HG02759 (cell line): ENCODE data around the gene CLRN1.

Experiments used
- ATAC-seq: cut with Tn5 transposase; IDR thresholded peaks from one replicate; pipeline ENCODE4 v1.9.1; 2021; ENCODE audit warnings: mild to moderate bottlenecking, moderate library complexity; ENCODE audit not compliant: unreplicated experiment

Gene CLRN1

DNA sequence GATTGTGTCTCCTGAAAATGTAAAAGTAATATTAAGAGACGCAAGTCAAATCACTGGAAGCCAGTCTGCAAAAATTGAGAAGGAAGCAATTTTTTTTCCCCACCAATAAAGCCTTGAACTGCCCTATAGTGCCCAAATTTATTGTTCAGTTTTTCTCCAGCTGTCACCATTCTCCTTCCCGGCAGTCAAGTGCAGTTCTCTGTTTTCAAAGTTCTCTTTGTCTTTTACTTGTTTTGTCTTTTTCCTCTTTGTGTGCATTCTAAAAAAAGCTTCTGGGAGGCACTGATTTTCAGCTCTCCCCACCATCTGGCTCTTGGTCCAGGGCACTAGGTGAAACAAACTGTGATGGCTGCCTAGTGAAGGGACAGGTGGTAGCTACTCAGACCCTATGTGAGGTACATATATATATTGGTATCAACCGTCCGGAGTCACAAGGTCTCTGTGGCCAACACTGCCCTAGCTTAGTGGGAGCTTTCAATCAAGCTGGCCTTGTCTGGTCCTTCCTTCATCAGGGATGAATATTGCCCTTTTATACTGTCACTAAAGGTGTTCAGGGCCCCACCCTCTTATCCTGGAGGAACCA lies 6.1 kb upstream of the CLRN1 start:
- no peak for ATAC-seq

DNA sequence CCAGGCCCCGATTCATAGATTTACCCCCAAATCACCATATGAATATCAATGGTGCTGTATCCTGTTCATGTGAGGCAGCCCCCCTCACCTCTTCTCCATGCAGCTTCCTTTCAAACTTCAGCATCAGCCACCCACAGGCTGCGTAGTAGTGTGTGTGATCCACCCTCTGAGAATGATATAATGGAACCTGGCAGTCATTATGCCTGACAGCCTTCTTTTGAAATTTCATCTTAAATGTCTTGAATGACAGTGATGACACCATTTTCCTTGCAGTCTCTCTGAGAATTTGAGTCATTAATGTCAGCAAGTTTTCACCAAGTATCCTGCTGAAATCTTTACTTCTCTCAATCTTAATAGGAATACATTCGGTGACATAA lies 3.5 kb upstream of the CLRN1 start:
- ATAC-seq: no peak

DNA sequence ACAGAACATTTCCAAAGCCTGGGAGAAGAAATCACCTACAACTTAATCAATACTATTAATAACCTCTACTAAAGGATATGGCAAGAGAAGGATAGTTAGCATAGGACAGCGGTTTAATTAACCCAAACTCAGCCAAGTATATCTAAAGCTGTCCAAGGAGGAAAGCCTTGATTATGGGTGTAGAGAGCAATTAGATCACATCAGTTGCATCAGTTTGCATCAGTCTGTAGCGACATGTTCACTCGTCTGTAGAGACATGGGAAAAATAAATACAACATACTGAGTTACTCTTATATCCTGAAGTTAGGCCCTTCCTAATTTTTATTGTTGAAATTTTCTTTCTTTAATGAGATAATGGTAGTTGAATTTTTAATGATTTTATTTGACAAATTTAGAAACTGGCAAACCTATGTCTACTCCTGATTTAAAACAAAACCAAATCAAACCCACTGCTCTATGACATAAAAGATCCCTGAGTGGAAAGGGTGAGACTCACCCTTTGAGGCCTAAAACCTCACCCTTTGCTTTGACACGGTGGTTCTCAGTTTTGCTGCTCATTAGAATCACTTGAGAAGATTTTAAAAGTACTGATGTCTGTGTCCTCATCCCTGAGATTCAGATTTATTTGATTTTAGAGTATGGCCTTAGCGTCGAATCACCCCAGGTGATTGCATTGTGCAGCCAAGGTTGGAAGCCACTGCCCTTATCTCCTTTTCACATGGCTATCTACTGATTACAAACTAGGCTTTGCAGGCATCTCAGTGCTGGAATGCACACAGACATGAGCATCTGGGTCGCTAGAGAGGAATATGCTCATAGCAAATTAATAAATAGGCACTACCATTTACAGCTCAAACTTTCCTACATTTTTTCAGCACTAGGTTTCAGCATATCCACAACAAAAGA lies 2.8 kb upstream of the CLRN1 start:
- ATAC-seq: no peak

DNA sequence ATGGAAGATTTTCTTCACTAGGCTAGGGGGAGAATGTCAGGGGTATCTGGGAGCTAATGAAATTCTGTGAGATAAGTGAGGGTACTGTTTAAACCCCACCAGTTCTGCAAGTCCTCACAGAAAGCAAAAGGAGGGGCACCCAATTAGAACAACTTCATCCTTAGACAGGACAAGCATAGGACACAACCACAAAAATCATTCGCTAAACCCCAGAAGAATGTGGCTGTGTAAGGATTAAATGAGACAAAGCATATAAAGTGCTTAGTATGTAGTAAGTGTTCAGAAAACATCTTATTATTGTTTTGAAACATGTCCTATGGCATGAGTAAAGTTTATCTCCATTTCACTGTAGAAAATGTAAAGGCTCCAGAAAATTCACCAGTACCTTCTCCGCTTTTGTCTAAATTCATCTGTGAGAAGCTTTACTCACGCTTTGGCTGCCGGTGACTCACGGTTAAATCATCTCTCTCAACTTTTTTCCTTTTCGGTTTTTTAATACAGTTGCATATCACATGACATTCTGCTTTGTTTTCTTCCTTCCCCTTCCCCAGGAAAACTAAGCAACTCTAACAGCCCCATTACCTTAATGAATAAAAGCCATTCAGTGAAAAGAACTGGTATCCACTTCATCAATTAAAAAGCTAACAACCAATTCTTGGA lies 1.7 kb downstream of the CLRN1 start:
- ATAC-seq: no peak

DNA sequence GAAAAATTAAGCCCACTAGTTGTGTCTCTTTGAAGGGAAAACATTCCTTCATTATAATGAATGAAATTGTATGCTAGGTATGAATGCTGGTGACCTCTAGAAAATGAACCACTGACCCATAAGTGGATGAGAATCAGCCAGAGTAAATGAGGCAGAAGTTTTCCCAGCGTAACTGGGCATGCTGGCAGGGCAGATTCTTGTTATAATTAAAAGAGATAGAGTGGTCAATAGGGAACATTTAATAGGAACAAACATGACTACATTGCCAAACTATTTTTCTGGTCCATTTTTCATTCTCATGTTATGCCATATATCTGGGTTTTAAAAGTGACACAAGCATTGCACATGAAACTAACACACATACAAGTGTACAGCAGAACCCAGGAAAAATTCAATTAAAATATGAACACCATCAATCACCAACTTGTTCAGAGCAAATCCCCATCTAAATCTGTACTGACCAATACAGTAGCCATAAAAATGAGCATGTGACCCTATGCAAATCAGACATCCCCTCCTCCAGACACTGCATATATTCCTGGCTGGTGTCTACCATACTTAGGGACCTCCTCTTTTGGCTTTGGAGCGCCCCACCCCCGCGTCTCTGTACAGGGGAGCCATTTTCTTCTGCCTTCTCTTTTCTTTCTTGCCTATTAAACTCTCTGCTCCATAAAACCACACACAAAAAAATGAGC lies 4.0 kb downstream of the CLRN1 start:
- no peak for ATAC-seq

DNA sequence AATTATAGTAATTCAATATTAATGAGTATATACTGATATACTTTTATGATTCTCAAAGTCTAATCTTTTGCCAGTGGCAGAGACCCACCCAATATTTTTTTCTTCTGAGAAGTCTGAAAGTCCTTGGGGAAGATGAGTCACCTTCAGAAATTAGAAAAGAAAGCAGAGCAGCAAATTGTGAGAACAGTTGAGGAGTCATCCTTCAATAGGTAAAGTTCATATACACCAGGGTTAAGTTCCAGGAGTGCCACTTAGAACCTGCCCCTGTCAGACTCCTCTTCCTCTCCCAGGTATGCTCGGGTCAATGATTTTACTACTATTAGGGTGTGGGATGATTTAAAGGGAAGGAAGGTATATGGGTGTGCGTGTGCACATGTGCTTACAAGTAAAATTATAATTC lies 7.1 kb downstream of the CLRN1 start:
- ATAC-seq: no peak

DNA sequence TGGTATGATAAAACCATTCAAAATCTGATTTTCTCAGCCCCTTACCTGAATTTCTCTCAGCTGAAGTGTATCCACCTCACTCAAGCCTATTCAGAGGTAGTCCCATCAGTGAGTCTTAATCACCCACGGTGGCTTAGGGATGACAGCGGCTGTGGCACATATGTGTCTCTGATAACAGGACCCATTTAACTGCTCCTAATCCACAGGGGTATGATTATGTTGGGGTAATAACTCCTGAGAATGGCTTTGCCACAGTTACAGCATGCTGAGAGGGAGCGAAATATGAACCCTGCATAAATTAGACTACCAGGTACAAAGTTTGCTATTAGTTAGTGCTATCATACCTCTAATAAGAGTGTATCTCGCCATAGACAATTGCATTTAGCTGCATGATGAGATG lies 10.6 kb downstream of the CLRN1 start:
- ATAC-seq: no peak

DNA sequence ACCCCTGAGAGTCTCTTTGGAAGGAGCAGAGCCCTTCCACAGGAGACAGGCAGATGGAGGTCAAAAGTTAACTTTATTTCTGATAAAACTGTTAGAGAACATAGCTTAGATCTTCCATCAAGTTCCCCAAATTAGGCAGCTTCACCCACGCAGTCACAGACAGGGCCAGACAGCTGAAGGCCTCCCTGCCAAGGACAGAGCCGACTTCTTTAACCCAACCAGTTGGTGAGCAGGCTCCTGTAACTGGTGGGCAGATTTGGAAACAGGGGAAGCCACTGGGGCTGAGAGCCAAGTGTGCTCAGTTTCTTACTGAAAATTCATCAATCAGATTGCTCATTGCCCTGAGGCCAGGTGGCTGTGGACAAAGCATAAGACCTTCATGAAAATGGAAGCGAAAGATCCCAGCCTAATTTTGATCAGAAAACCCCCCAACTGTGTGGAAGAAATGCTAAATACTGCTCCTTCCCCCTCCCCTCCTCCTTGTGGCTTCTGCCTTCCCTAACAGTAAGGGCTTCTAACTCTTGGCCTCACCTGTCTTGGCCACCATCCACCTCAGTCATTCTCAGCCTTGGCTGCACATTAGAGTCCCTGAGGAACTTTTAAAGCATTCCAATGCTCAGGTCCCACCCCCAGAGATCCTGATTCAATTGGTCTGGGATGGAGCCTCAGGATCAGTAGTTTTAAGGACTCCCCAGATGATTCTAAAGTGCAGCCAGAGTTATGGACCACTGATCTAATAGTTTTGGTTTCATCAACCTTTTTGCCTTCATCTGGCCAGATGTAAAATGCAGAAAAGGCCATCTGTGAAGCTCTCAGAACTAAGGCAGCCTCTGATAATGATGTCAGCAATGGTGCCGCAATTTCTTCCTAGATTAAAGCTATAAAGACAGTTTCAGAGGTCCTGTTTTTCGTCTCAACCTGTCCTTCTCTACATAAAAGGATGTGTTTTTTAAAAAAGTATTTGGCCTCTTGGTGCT lies 11.5 kb downstream of the CLRN1 start:
- ATAC-seq: no peak

DNA sequence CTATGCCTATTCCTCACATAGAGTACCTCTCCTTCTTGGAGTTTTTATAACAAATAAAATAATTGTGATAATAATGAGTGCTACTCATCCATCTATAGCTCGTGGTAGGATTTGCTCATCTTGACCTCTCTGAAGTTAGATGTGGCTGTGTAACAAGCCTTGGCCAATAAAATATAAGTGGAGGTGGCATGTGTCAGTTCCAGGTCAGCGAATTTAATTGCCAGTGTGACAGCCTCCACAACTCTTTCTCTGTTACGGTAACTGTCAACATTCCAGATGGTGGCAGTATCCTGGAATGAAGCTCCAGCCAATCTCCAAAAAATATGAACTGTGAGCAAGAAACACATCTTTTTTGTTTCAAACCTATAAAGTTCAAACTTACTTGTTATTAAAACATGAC lies 13.8 kb downstream of the CLRN1 start:
- ATAC-seq: no peak

DNA sequence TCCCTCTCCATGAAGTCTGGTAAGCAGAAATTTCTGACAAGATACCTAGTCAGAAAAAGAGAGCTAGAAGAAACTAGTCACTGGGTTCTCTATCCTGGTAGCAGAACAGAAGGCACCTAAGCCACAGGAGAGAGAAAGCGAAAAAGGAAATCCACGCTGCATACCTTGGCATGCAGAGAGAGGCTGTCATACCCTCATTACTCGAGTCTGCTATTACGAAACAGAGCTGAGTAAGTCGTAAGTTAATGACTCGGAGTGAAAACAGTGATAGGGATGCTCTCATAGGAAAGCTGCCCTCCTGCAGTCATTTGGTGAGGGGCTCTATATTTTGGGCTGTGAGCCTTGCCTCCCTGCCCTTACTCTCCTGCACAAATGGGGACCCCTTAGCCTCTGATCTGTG lies 16.2 kb downstream of the CLRN1 start:
- ATAC-seq: no peak

DNA sequence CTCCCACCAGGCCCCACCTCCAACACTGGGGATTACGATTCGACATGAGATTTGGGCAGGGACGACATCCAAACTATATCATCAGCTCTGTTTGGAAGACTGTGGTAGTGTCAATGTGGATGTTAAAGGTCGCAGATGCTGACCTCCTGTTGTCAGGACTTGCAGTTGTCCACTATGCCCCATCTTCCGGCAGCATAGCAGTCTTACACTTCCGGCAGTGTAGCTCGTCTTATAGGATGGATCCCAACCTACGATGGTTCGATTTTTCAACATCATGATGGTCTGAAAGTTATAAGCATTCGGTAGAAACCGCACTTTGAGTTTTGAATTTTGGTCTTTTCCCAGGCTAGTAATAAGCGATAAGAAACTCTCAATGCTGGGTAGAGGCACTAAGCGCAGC lies 20.6 kb downstream of the CLRN1 start:
- ATAC-seq: no peak

DNA sequence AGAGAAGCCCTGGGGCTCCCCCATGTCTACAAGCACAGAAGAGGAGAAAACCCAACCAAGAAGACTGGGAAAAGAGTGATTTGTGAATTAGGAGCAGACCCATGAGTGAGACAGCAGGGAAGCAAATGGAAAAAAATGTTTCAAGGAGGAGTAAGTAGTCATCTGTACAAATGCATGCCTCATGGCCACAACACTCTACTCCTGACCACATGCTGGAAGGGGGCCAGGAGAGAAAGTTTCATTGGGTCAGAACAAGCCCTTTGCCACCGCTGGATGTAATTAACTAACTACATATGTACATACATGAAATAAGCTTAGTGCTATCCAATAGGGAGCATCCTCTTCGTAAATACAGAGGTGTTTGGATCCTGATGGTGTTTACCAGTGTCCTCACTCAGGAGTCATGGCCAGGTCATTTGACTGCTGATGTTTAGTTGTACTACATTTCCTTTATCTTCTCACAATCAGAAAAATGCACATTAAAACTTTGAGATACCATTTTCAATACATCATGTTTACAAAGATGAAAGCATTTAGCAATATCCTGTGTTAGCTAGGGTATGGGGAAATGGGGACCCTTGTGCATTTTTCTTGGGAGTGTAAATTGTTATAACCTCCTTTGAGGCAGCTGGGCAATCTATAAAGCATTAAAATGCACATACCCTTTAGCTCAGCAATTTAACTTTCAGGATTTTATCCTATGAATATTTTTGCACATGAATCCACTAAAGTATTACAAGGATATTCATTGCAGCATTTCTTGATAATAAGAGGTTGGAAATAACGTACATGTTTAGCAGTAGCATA lies 27.1 kb downstream of the CLRN1 start:
- no peak for ATAC-seq

DNA sequence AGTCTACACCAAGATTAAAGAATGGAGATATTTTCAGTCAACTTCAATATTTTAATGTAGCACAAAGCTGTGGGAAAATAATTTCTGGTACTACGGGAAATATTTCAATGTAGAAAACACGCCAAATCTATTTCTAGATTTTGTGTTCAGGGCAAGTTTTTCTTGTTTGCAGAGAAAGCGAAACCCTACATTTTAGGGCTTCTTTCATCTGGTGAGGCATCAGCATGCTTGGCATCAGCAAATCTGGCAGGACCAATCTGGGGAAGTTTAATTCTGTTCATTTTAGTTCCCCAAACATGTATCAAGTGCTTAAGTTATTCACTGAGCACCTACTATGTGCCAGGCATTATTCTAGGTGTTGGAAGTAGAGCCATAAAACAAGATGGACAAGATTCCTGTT lies 30.3 kb downstream of the CLRN1 start:
- ATAC-seq: no peak

DNA sequence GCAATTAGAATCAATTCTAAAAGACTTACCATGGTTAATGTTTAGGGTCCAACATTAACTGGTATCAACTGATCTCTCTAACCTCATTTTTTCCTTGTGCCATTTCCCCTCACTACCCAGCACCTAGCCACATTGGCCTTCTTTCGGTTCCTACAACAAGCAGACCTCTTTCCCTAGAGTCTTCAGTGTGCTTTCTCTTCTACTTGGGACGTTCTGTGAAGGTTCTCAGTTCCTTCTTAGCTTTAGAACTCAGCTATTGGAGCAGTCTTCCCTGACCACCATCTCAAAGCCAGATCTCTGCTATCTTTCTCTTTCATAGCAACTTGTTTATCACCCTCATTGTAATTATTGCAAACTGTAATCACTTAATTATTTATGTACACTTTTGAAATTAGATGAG lies 35.8 kb downstream of the CLRN1 start:
- peak; percentile 80 for ATAC-seq

DNA sequence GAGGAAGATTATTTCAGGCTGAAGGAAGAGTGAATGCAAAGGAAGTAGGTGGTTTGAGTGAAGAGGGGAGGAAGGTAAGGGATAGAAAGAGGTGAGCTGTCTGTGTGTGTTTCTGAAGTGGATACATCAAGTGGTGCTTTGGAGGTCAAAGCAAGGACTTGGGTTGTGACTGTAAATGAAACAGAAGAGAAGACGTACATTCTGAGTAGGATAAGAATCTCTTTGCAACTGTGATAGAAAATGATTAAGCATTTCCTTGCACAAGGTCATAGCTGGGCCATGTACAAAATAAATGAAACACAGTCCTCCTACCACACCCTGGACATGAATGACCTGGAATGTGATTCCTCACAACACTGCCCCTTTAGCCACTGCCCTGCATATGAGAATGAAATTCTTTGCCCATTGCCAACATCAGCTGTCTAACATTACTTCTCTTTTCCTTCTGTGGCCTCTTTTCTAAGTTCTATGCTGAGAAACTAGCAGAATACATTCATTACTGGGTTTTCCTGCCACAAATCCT lies 39.0 kb downstream of the CLRN1 start:
- ATAC-seq: no peak

DNA sequence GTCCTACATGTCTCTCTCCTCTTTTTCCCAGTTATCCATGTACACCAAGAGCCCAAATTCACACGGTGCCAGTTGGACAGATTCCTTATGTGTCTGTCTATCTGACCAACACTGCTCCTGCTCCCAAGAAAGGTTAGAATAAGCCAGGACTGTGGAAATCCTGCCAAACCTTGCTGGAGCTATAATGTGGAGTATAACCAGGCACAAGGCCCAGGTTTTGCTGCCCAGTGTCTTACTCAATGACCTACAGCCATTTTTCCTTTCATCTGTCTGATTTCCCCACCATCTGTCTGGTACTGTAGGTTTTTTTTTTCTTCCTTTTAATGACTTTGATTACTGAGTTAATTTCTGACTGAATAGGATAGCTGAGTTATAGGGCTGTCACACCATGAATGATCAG lies 40.8 kb downstream of the CLRN1 start:
- ATAC-seq: no peak

DNA sequence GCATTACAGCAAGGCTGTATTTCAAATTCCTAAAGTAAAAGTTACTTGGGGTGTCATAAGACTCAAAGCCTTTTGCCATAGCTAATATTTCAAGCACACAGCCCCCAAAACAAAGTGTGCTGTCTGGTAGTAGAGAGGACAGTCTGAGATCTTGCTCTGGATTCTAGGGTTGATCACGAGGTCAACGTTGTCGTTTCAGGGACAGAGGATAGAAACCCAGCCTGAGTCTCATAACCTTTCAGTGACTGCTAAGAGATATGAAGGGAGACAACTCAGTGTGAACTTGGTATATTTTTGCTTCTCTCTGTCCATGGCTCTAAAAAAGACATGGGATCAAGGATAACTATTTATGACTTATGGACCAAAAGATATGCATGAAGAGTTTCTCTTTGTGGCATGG lies 41.7 kb downstream of the CLRN1 start:
- ATAC-seq: no peak

DNA sequence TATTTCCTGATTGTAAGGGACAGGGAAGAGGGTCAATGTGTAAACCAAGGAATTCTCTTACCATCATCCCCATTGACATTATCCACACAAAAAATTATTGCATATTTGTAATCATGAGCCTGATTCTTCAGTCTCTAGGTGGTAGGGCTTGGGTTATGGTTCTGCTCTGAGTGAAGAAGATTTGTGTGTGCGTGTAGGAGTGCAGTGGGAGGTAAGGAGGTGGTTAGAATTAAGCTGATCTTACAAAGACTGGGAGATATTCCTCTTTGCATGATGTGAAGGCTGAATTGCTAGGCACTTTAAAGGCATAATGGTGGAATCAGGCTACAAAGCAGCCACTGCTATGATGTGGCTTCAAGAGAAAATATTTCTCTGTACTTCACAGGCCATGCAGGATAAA lies 44.3 kb downstream of the CLRN1 start:
- no peak for ATAC-seq

DNA sequence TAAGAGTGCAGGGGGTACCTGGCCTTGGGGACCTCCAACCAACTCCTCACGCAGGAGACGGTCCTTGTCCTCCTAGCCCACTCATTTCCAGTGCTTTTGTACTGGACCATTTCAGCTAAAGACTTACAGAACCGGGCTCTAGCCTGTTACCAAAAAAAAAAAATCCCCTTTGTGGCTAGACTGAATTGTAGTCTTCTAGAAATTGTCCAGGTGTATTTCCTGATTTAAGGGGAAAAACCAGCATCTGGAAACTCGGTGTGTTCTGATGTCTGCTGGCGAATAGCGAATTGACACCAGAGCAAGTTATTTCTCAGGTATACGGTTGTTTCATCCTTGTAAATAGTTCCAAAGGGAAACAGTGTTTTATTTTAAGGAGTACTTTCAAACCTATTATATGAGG lies 46.2 kb downstream of the CLRN1 start:
- ATAC-seq: no peak
